ENCODE measurements around the gene SH2D2A.

- TF ChIP-seq CTCF (conservative IDR thresholded peaks at IDR 0.05; ENCODE audit: low read length) (no peak), EZH2phosphoT487 (IDR thresholded peaks at IDR 0.05; ENCODE audit: borderline replicate concordance) (no peak)
These were observed 14.2 kb downstream of the SH2D2A start for GRCh38 chr1:156802421-156802935.
